Endothelial cell (in vitro differentiated cells): ENCODE data around the gene SGMS1. TPM values are rescaled to one million over a fixed set of nuclear protein-coding genes. Genes with fewer than 3 reads are reported as not detected.
"Not testable (repeated sequence)": the region's sequence is repeated elsewhere in the genome, so short reads cannot be mapped to it uniquely, and the experiment has no call there.

Source experiments
- DNase-seq: peaks from one replicate; pipeline ENCODE4 v3.0.0; 2021; ENCODE audit warnings: low spot score
- H3K27ac Mint-ChIP-seq: one replicate; pipeline ENCODE4 v1.8.0; 2021; ENCODE audit warnings: mixed read lengths, inconsistent platforms; ENCODE audit not compliant: unreplicated experiment
- H3K27me3 Mint-ChIP-seq: one replicate; pipeline ENCODE4 v1.8.0; 2021; ENCODE audit warnings: mild to moderate bottlenecking, moderate library complexity, mixed read lengths, inconsistent platforms; ENCODE audit not compliant: unreplicated experiment
- H3K36me3 Mint-ChIP-seq: one replicate; pipeline ENCODE4 v1.8.0; 2021; ENCODE audit warnings: mild to moderate bottlenecking, low read depth, mixed read lengths, inconsistent platforms; ENCODE audit not compliant: unreplicated experiment
- H3K4me1 Mint-ChIP-seq: one replicate; pipeline ENCODE4 v1.8.0; 2021; ENCODE audit warnings: mild to moderate bottlenecking, mixed read lengths, inconsistent platforms; ENCODE audit not compliant: unreplicated experiment
- H3K4me3 Mint-ChIP-seq: one replicate; pipeline ENCODE4 v1.8.0; 2021; ENCODE audit warnings: mild to moderate bottlenecking, mixed read lengths, inconsistent platforms; ENCODE audit not compliant: unreplicated experiment
- H3K9me3 Mint-ChIP-seq: one replicate; pipeline ENCODE4 v1.8.0; 2021; ENCODE audit warnings: mixed read lengths, inconsistent platforms; ENCODE audit not compliant: unreplicated experiment
- CTCF ChIP-seq: fragments of 200-600 bp; sonication (generic); IDR thresholded peaks from one replicate; pipeline ENCODE4 v1.5.0; 2021; ENCODE audit warnings: antibody characterized with exemption; ENCODE audit not compliant: unreplicated experiment
- total RNA-seq: library from RNA; stranded (reverse); fragmentation: NEBNext Ultra II Directional; extraction: Animal tissue kit (Norgen Biotek cat#: 25700); gene quantifications from one replicate; pipeline ENCODE4 v1.2.1, GENCODE V29; 2021; ENCODE audit not compliant: unreplicated experiment

The SGMS1 gene
- total RNA-seq, 1 donor from 2014 or later = 12.4 TPM

- peaks cover 2% of the 10 kb centered on the region for H3K27me3 Mint-ChIP-seq
- DNase-seq = no peak
- peaks cover 5% of the 10 kb centered on the region for H3K4me1 Mint-ChIP-seq
- no peaks in the 10 kb centered on the region for H3K9me3 Mint-ChIP-seq
- no peak overlapping the region for H3K27ac Mint-ChIP-seq
- H3K4me3 Mint-ChIP-seq = no peak overlapping the region
- TF ChIP-seq CTCF = no peak
- peaks cover 3% of the 10 kb centered on the region for H3K36me3 Mint-ChIP-seq
Observed at GRCh38 chr10:50375051-50375452, 248.7 kb downstream of the SGMS1 start.

- no peak for DNase-seq
- TF ChIP-seq CTCF = no peak
- no peak overlapping the region for H3K4me3 Mint-ChIP-seq
- H3K36me3 Mint-ChIP-seq = peaks cover 3% of the 10 kb centered on the region
- H3K27me3 Mint-ChIP-seq = peaks cover 2% of the 10 kb centered on the region
- no peaks in the 10 kb centered on the region for H3K4me1 Mint-ChIP-seq
- H3K9me3 Mint-ChIP-seq = no peaks in the 10 kb centered on the region
- no peak overlapping the region for H3K27ac Mint-ChIP-seq
Observed at GRCh38 chr10:50373821-50374501, 249.8 kb downstream of the SGMS1 start.

- Mint-ChIP-seq H3K27ac (no peak overlapping the region), H3K36me3 (no peaks in the 10 kb centered on the region), H3K4me3 (no peak overlapping the region), H3K4me1 (no peaks in the 10 kb centered on the region), H3K27me3 (no peaks in the 10 kb centered on the region), H3K9me3 (no peaks in the 10 kb centered on the region)
- no peak for DNase-seq
- TF ChIP-seq CTCF = no peak
Observed at GRCh38 chr10:50369931-50370330, 253.8 kb downstream of the SGMS1 start.

GRCh38 chr10:50367732-50368131 is 256.0 kb downstream of the SGMS1 start:
- Mint-ChIP-seq H3K4me3 (no peak overlapping the region), H3K27me3 (no peaks in the 10 kb centered on the region), H3K27ac (no peak overlapping the region)

GRCh38 chr10:50366421-50366820 is 257.3 kb downstream of the SGMS1 start:
- not testable (repeated sequence) for H3K4me1 Mint-ChIP-seq, H3K9me3 Mint-ChIP-seq, H3K27ac Mint-ChIP-seq, DNase-seq, H3K4me3 Mint-ChIP-seq, H3K27me3 Mint-ChIP-seq, H3K36me3 Mint-ChIP-seq

More at GRCh38 chr10:50367732-50368131, 256.0 kb downstream of the SGMS1 start:
- peak; percentile 37 for TF ChIP-seq CTCF
- Mint-ChIP-seq H3K9me3 (no peaks in the 10 kb centered on the region), H3K4me1 (no peaks in the 10 kb centered on the region), H3K36me3 (no peaks in the 10 kb centered on the region)
- peak; percentile 41 for DNase-seq

GRCh38 chr10:50364730-50365129 is 259.0 kb downstream of the SGMS1 start:
- not testable (repeated sequence) for H3K9me3 Mint-ChIP-seq, H3K27me3 Mint-ChIP-seq, H3K4me3 Mint-ChIP-seq, H3K4me1 Mint-ChIP-seq, H3K36me3 Mint-ChIP-seq, H3K27ac Mint-ChIP-seq, DNase-seq
